GM19043 (cell line): Measurements from ENCODE around the gene NMB.

Source experiments
- ATAC-seq: cut with Tn5 transposase; IDR thresholded peaks from one replicate; pipeline ENCODE4 v1.9.1; 2021; ENCODE audit warnings: low read depth; ENCODE audit not compliant: unreplicated experiment

Gene NMB

DNA sequence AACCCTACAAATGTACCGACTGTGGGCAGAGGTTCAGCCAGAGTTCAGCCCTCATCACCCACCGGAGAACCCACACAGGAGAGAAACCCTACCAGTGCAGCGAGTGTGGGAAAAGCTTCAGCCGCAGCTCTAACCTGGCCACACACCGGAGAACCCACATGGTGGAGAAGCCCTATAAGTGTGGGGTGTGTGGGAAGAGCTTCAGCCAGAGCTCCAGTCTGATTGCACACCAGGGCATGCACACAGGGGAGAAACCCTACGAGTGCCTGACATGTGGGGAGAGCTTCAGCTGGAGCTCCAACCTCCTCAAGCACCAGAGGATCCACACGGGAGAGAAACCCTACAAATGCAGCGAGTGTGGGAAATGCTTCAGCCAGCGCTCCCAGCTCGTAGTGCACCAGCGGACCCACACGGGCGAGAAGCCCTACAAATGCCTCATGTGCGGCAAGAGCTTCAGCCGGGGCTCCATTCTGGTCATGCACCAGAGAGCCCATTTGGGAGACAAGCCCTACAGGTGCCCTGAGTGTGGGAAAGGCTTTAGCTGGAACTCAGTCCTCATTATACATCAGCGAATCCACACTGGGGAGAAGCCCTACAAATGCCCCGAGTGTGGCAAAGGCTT is 36.5 kb downstream of the NMB start:
- ATAC-seq = no peak

DNA sequence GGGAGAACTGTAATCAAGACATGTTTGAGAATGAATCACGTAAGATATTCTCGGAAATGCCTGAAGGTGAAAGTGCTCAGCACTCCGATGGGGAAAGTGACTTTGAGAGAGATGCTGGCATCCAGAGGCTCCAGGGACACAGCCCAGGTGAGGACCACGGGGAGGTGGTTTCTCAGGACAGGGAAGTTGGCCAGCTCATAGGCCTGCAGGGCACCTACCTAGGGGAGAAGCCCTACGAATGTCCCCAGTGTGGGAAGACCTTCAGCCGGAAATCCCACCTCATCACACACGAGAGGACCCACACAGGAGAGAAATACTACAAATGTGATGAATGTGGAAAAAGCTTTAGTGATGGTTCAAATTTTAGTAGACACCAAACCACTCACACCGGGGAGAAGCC is 37.4 kb downstream of the NMB start:
- no peak for ATAC-seq

DNA sequence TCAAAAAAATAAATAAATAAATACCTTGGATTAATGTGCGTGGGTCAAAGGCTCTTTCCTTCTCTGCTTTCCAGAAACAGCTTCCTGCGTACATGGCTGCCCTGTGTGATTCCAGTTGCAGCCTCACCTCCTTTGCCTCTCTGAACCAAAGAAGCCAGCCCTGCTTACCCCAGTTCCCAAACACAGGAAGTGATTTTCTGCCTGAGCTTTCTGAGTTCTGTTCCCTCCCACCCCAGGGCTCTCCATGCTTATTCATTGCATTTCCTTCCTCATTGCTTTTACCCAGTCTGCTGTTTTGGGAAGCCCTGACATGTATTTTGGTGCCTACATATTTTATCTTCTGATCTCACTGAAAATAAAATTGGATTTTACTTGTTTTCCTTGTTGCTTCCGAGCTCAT is 41.8 kb downstream of the NMB start:
- no peak for ATAC-seq

DNA sequence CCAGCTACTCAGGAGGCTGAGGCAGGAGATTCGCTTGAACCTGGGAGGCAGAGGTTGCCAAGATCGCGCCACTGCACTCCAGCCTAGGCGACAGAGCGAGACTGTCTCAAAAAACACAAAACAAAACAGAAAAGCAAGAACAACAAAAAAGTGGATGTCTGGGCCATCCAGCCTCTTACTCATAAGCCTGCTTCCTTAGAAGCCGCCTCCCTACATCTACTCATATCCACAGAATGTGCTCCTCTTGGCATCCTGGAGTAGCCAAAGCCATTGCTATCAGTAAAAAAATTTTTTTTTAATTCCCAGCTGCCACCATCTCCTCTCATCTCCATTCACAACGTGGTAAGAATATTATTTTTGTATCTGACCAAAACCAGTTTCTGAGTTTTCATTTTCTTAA is 46.4 kb downstream of the NMB start:
- ATAC-seq = no peak

DNA sequence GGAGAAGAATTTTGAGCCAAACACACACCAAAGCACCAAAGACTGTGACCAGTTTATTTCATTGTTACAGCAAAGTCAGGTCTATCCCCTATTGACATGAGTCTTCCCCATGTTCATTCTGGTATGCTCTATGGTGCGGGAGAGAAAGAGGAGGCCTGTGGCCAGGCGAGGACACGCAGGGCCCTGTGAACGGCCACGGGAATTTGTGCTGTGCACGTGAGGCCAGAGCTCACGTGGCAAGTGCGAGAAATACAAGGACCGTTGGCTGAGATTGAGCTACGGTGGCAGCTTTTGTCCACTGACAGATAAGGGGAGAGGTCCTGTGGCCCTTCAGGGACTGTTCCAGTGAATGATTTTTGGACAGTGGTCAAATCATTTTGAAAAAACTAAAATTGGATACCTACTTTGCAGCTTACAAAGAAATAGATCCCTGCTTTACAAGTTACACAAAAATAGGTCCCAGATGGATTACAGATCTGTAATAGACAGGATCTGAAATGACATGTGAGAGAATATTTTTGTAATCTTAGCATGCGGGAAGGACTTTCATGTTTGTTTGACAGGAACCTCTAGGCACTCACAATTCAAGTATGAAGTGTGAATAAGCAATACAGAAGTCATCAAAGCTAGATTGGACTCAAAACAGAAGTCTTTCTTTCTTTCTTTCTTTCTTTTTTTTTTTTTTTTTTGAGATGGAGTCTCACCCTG is 48.0 kb downstream of the NMB start:
- no peak for ATAC-seq

DNA sequence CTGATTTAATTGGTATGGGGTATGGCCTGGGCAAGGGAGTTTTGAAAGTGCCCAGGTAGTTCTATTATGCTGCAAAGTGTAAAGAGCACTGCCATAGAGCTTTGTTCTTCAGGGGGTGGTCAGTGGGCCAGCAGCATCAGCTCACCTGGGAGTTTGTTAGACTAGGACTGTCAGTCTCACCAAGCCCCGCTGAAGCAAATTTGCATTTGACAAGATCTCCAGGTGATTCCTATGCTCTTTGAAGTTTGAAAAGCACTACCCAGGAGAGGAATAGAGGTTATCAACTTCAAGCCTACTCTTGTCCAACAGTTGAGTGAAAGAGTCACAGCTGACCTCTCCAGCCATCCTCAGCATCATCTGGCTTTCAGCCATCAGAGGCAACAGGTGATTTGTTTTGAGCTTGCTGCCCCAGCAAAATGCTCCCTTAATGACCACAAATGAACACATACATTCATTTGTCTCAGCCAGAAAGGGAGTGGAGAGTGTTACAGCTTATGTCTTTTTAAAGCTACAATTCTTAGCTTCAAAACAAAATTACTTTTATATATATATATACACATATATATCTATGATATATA is 49.2 kb downstream of the NMB start:
- no peak for ATAC-seq

DNA sequence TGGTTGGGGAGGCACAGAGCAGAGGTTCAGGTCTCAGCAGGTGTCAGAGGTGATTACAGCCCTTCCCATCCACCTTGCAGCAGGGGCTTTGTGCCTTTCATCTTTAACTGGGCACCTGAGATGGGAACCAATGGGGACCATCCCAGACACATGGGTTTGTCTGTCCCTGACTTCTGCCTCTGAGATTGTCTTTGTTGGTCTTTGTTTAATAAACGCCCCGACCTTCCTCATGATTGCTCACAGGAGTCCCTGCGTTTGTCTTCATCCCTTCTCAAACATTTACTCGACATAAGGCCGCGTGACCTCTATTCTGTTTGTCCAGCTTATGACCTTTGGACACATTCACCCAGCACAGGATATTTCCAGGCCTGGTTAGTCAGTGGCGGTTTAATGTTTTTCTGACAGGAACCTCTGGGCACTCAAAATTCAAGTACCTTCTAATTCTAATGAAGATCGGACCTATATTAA is 51.3 kb downstream of the NMB start:
- no peak for ATAC-seq

DNA sequence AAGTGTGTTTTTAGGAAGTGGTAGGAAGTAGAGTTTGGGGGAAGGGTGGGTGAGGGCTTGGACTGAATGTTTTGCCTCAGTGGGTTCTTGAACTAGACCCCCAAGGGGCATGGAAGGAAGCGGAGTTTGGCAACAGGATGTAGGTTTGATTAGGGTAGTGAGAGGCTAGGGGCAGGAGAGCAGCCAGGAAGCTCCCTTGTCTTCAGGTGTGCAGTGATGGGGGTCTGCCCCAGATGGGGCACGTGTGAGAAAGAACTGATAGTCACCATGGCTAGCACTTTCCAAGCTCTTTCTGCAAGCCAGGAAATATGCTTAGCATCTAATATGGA is 52.5 kb downstream of the NMB start:
- no peak for ATAC-seq
